Ammon's horn (tissue), 1 donor: ENCODE measurements around the gene PIGP.
"Not testable (repeated sequence)": the region's sequence is repeated elsewhere in the genome, so short reads cannot be mapped to it uniquely, and the experiment has no call there.

Source experiments
- DNase-seq: peaks from one replicate; pipeline ENCODE4 v3.0.0-alpha.2; 2016; ENCODE audit warnings: low spot score

The PIGP gene

DNA sequence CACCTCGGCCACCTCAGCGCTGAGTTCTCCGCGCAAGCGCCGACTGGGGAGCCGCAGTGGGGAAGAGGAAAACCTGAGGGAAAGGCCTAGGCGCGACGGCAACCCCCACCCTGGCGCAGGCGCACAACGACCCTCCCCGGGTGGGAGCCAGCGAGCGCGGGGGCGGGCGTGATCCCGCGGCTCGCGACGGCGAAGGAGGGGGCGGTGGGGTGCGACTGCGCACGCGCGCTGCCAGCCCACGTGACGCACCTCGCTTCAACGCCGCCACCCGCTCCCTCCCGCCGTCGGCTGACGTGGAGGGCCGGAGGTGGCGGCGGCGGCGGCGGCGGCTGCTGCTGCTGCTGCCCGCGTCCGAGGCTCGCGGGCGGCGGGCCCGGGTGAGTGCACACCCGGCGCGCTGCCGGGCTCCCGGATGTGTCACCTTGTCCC lies at the start of gene PIGP, which contains the start of gene TTC3:
Gene PIGP, minus strand, starts transcription at position 84 of the 429 bp plus-strand sequence. CDS start 556 bp downstream, outside the sequence.
Gene TTC3, plus strand, starts transcription at position 267 of the 429 bp plus-strand sequence. CDS start 14,004 bp downstream, outside the sequence.
- peak; percentile 94 for DNase-seq

DNA sequence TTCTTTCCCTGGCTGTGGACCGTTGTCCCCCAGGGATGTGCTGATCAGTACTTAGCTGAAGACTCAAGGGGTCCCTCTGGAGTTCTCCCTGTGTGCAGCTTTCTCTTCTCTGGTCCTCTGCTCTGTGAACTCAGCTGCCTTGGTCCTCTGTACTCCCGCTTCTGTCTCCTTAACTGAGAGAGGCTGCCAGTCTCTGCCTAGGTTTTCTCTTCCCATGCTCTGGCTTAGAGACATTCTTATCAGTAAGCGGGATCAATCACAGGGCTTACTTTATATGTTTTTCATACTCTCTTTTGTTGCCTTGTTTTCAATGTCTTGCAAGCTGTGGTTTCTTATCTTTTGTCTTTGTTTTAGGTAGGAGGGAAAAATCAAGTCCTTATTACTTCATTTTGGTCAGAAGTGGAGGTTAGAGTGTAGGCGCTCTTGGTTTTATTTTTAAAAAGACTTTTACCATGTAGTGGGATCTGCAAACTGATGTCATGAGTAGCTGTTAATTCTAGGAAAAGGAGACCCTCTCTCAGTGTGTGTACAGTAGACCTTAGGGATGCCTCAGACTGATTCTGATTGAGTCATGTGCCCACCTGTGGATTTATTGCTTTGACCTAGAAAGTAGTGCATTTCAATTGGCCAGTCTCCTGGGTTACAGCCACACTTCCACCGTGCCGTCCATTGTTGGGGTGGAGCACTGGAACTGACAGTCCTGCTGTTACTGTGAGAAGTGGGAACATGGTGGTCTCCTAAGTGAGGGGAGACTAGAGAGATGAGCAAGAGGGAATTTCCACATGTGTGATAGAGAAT lies 46.7 kb upstream of the PIGP start:
- no peak for DNase-seq

DNA sequence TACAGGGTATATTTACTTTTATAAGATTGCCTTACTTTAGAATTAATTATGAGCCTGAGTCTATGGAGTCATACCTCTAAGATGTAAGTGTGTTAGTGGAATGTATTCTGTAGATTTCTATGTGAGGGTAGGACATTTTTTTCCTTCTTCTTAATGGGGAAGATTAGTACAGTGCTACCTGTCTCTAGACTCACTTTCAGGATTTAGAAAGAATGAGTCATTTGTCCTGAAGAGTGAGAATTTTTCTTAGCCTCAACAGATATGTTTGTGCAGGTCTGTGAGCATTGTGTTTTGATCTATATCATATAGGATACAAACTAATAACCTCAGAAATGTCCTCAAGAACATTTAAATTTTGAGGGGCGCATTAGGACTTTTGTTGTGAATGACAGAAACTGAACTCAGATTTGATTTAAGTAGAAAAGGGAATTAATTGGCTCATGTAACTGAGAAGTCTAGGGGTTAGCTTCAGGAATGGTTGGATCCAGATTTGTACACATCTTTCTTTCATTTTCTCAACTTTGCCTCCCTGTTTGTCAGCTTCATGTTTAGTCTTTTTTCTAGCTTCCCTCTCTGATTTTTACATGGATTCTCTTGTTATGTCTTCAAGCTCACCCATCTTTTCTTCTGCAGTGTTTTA lies 45.4 kb upstream of the PIGP start:
- no peak for DNase-seq

DNA sequence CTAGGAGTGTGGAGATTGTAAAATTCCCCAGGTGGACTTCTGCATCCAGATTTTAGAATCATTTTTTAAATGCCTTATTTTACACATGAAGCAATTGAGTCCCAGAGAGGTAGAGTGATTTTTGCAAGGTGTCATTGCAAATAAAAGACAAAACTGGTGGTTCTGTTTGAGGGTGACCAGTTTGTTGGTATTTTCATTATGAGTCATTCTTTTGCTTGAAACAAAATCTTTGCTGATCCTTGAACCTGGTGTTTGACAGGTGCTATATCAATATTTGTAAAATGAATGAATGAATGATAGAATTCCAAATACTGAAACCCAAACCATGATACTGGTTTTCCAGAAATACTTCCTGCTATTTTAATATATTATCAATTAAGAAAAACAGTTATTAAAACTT lies 44.3 kb upstream of the PIGP start:
- DNase-seq: no peak

DNA sequence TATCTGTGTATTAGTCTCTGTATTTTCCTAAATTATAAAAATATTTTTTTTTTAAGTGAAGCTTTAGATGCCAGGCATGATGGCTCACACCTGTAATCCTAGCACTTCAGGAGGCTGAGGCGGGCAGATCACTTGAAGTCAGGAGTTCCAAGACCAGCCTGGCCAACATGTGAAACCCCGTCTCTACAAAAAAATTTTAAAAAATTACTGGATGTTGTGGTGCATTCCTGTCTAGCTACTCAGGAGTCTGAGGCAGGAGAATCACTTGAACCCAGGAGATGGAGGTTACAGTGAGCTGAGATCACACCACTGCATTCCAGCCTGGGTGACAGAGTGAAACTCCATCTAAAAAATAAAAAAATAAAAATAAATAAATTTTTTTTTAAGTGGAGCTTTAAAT lies 43.6 kb upstream of the PIGP start:
- DNase-seq: not testable (repeated sequence)

DNA sequence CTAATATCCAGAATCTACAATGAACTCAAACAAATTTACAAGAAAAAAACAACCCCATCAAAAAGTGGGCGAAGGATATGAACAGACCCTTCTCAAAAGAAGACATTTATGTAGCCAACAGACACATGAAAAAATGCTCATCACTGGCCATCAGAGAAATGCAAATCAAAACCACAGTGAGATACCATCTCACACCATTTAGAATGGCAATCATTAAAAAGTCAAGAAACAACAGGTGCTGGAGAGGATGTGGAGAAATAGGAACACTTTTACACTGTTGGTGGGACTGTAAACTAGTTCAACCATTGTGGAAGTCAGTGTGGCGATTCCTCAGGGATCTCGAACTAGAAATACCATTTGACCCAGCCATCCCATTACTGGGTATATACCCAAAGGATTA lies 41.4 kb upstream of the PIGP start:
- DNase-seq: not testable (repeated sequence)

DNA sequence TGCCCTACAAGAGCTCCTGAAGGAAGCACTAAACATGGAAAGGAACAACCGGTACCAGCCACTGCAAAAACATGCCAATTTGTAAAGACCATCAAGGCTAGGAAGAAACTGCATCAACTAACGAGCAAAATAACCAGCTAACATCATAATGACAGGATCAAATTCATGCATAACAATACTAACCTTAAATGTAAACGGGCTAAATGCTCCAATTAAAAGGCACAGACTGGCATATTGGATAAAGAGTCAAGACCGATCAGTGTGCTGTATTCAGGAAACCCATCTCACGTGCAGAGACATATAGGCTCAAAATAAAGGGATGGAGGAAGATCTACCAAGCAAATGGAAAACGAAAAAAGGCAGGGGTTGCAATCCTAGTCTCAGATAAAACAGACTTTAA lies 38.2 kb upstream of the PIGP start:
- not testable (repeated sequence) for DNase-seq

DNA sequence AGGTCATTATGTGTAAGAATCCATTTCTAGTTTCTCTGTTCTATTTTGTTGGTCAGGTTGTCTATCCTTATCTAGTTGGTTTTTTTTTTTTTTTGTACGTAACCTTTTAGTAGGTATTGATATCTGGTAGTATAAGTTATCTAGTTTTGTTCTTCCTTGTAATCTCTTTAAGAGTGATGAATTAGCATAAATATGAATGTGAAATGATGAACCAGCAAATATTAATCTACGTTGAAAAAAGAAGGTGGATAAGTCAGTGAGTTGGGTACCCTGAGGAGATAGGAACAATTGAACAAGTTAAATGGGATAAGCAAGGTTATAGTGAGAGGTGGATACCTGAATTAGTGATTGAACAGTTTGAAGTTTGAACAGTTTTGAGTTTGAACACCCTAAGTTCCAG lies 34.1 kb upstream of the PIGP start:
- DNase-seq: no peak

DNA sequence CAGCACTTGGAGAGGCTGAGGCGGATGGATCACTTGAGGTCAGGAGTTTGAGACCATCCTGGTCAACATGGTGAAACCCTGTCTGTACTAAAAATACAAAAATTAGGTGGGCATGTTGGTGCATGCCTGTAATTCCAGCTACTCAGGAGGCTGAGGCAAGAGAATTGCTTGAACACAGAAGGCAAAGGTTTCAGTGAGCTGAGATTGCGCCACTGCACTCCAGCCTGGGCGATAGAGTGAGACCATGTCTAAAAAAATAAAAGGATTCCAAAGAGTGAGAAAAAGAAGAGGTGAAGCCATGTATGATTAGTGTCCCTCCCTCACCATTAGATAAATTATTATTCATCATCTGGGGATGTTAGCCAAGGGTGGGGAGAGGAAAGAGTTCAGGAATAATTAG lies 29.9 kb upstream of the PIGP start:
- not testable (repeated sequence) for DNase-seq

DNA sequence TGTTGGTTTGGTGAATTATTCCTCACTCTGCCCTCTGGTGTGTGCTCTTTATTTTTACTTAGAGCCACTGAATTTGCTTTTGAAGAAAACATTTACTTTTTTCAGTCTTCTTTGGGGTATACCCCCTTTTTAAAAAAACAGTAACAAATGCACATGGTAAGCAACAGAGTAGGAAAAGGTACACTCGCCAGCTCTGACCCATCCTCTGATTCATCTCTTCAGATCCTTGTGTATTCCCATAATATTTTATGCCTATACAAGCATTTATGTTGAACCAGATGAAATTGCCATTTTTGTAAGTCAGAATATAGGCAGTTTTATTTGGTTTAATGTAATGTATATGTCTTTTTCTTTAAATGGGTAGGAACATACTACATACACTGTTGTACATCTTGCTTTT lies 28.5 kb upstream of the PIGP start:
- no peak for DNase-seq

DNA sequence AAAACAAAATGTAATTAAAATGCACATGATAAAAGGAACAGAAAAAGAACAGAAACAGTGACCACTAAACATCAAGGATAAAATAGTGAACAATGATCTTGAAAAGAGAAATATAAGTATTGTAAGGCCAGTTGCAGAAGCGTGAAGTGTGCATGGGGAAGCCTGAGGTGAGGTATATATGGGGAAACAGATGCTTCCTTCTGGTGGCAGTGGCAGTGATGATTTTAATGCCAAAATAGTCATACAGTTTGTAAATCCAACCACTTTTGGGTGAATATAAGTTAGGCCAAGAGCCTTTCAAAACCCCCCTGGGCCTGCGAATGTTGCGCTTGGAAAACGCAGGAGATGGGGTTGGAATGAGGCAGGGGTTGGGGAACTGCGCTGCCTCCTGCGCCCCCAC lies 27.4 kb upstream of the PIGP start:
- DNase-seq: no peak

DNA sequence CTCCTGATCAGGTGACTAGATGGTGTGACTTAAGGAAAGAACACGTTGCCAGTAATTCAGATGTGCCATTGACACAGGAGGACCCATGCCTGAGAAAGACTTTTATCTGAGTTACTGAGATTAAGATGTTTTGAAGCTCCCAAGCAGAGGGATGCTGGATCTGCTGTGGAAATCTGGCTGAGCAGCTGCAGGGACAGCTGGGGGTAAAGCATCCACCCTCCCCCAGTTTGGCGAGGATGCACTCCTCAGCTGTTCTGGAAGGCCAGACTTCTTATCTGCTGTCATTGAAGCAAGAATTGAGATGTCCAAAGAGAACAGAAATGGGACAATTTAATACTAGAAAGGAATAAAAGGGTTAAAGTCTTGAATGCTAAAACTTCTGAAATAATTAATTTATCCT lies 25.9 kb upstream of the PIGP start:
- DNase-seq: no peak

DNA sequence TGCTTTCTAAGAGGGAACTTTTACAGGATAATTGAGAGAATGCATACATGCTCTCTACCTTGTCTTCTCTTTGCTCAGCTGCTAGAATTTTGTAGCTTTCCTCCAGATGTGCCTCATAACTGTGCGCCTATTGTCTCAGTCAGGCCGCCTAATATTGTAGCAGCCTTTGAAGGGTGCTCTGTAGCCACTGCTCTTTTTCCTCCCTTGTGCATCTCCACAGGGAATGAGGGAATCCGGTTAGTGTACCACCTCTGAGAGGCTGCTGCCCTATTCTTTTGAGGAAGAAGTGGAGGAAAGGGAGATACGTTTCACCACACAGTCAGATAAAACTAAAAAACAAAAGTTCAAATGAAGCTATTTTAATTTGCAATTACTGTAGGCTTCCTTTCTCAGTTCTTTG lies 22.9 kb upstream of the PIGP start:
- no peak for DNase-seq

DNA sequence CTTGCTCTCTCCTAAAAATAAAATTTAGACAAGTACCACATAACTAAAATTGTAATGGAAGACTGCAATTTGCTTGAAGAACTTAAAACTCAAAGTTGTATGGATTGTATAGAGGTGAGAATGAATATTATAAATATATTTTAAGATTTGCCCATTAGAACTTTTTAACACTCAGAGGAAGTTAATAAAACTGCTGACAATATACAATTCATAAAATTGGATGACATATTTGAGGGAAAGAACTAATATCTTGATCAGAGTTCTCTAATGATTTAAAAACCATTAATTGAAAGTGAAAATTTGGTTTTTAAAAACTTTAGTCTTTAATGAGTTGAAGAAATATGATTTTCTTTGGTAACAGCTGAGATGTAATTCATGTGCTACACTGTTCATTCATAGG lies 21.1 kb upstream of the PIGP start:
- no peak for DNase-seq

DNA sequence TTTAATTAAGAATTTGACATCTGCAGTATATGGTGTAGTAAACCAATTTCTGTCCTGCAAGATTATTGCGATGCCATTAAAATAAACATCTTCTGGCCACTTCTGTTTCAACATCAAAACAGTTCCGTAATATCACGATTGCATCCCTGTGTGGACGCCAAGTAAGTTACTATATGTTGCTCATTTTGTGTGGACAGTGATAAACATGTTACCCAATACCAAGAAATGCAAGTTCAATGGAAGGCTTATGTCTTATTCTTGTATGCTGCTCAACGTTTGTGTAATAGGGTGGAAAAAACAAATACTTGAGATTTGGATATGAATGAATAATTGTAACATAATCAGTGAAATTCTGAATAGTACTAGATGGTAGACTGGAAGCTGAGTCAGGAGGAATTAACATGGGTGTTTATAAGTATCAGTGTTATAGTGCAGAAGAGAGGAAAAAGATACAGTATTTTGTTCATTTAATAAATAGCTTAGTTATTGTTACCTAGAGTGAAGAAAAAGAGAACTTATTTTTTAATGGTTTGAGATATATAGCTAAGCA lies 15.4 kb upstream of the PIGP start:
- DNase-seq: no peak

DNA sequence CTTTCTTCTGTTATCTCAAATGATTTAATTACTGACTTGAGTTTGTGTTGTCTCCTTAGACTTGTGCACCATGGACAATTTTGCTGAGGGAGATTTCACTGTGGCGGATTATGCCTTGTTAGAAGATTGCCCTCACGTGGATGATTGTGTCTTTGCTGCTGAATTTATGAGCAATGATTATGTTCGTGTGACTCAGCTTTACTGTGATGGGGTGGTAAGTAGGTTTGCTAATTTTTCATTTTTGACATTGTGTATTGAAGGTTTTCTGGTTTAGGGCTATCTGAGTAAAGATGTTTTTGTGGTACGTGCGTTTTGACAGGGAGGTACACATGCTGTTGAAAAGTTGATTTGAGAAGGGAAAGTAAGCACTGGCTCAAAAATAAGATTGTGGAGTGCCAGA lies 14.3 kb upstream of the PIGP start:
- peak; percentile 75 for DNase-seq

DNA sequence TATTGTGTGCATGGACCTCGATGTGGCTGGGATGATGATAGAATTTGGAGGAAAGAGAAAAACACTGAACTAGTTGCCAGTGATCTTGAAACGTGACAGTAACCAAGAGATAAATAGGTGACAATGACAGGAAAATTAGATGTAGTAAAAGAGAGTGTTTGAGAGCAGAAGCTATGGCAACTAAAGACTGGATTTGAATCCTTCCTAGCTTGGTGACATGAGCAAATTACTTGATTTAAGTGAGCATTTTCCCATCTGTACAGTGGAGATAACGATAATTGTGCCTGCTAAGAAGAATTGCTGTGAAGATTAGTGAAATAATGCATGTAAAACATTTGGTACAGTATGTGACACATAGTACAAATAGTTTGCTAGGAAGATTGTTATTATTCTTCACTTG lies 12.9 kb upstream of the PIGP start:
- no peak for DNase-seq

DNA sequence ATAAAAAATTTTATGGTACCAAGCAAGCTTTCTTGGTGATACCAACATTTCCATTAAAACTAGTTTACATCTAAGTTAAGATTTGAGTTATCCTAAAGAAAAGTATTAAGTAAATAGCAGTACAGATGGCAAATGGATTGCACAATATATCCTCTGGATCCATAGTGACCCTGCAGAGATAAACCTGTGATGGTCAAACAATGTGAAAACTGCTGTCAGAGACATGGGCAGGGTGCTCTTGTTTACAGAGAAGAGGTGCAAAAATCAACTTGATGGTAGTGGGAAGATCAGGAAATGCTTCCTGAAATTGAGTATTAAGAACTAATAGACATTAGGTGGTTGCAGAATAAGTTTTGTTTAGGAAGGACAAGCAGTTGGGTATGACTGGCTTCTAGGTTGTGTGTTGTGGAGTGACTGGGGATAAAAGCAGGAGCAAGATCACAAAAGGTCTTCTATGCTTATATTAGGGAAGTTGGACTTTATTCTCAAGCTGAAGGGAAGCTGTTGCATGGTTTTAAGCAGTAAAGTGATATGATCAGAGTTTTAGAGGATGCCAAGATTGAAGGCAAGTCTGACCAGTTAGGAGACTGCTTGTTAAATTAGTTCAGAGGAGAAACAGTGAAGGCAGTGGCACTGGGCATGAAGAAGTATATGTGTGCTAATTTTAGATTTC lies 10.1 kb upstream of the PIGP start:
- DNase-seq: no peak

DNA sequence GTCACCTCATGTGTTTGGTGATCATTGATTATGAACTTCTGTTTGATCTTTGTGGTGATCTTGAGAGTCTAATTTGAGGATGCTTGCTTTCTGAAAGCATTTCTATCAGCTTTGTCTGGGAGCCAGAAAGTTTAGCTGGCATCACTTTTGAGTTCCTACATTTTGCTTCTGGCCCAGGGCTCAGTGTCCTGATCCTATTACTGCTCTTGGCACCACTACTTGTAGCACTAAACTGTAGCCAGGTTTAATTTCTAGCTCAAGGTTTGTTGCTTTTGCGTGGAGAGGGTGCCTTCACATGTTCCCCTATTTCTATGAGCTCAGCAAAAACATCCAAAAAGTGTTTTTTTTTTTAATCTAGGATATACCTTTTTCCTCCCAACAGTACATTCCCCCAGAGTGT lies 9.5 kb upstream of the PIGP start:
- no peak for DNase-seq

DNA sequence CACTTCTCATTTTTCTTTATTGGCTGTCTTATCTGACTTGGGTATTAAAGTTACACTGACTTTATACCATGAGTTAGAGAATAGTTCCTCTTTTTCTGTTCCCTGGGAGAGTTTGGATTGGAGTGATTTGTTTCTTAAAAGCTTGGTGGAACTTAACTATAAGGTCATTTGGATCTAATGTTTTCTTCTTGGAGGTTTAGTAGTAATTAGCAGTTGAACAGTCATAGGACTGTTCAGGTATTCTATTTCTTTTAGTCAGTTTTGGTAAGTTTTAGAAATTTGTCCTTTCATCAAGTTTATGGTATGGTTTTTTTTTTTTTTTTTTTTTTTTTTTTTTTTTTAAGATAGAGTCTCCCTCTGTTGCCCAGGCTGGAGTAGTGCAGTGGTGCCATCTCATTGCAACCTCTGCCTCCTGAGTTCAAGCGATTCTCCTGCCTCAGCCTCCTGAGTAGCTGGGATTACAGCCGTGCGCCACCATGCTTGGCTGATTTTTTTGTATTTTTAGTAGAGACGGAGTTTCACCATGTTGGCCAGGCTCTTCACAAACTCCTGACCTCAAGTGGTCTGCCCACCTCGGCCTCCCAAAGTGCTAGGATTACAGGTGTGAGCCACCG lies 6.4 kb upstream of the PIGP start:
- no peak for DNase-seq

DNA sequence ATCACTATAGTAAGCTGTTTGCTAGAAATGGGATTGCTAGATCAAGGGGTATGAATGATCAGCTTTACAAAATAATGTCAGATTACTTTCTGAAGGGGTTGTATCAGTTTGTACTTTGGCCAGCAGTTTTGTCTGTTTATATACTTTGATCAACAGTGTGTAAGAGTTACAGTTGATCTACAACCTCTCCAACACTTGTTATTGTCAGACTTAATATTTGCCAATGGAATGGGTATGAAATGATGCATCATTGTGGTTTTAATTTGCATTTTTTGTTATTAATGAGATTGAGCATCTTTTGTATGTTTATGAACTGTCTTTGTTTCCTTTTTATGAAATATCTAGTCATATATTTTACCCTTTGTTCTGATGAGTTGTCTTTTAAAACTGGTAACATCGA lies 4.5 kb upstream of the PIGP start:
- no peak for DNase-seq
